Peyer's patch (tissue), 4 donors: ENCODE measurements around the gene LOXL3. TPM values are rescaled to one million over a fixed set of nuclear protein-coding genes. Genes with fewer than 3 reads are reported as not detected.
A peak's percentile ranks its signal among the peaks of the same experiment; 100 is the strongest.

Source experiments
- DNase-seq, 3 donors: peaks; one replicate each; pipeline ENCODE4 v3.0.0-alpha.2; 2017 to 2019
- H3K27ac ChIP-seq, 4 donors: fragments of 200-600 bp; sonication (generic); one replicate each; pipeline ENCODE4 v1.5.1; 2016 to 2019
- H3K27me3 ChIP-seq, 2 donors: fragments of 200-600 bp; sonication (generic); one replicate each; pipeline ENCODE4 v1.5.1; 2019
- H3K36me3 ChIP-seq, 3 donors: fragments of 200-600 bp; sonication (generic); one replicate each; pipeline ENCODE4 v1.5.1; 2016 to 2019
- H3K4me1 ChIP-seq, 4 donors: fragments of 200-600 bp; sonication (generic); one replicate each; pipeline ENCODE4 v1.5.1; 2016 to 2019
- H3K4me3 ChIP-seq, 4 donors: fragments of 200-600 bp; sonication (generic); 1 replicate in 3 of 4; 2 replicates in 1 of 4; pipeline ENCODE4 v1.5.1; 2016 to 2019; ENCODE audit warnings: mild to moderate bottlenecking in 1 of 4
- H3K9me3 ChIP-seq, 4 donors: fragments of 200-600 bp; sonication (generic); one replicate each; pipeline ENCODE4 v1.5.1; 2016 to 2019; ENCODE audit warnings: mild to moderate bottlenecking in 1 of 4
- CTCF ChIP-seq, 6 experiments: fragments of 450-650 bp in 4 of 6; fragments of 200-600 bp in 2 of 6; sonication (generic) in 1 of 6; IDR thresholded peaks; one replicate each; pipeline ENCODE4 v1.5.1; 2017 to 2019; ENCODE audit warnings: antibody characterized with exemption in 6 of 6, mild to moderate bottlenecking in 3 of 6, moderate library complexity in 1 of 6
- POLR2A ChIP-seq, 2 donors: fragments of 450-650 bp; IDR thresholded peaks; one replicate each; pipeline ENCODE4 v1.5.1; 2017; ENCODE audit warnings: antibody characterized with exemption in 2 of 2, mild to moderate bottlenecking in 2 of 2, moderate library complexity in 2 of 2
- total RNA-seq, 4 donors: library from RNA; depleted of rRNA; stranded (reverse); fragments of >200 nt; gene quantifications; one replicate each; pipeline ENCODE4 v1.1.0, GENCODE V29; 2016

The LOXL3 gene
- total RNA-seq, 4 donors from 2014 or later: 0.88 to 8.0 (median 4.8) TPM

DNA sequence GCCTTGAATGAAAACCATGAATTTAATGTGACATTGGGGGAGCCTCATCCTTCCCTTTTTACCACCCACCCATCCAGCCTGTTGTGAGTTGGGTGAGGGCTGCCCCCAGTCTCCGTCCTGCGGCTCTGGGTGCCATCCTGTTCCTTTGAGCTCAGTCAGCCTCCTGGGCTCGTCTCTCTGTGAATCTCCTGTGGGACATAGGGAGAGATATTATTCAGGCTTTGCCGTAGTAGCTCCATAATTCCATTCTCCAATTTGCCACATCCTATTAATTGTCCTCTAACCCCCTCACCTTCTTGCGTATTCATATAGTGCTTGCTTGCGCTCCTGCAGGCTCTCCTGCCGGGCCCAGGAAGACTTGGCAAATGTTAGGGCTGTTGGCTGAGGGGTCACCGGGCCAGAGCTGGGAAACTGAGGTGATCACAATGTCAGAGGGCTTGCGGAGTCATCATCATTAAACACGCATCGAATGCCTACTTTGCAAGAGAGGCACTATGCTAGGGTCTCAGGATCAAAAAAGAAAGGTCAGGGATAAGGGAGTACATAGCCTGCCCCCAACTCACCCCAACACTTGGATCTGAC lies 27.0 kb downstream of the LOXL3 start:
- Histone ChIP-seq H3K4me1 (peaks cover 0 to 22% (median 11%) of the 10 kb centered on the region in 4 donors), H3K9me3 (no peaks in the 10 kb centered on the region), H3K36me3 (peaks cover 0 to 19% (median 0%) of the 10 kb centered on the region in 3 donors), H3K4me3 (no peak overlapping the region), H3K27me3 (no peaks in the 10 kb centered on the region), H3K27ac (no peak overlapping the region)
- DNase-seq: no peak
- TF ChIP-seq CTCF (IDR thresholded peaks at IDR 0.05) (no peak), POLR2A (IDR thresholded peaks at IDR 0.05) (no peak)

- Histone ChIP-seq H3K4me3 (peak within 1 kb of the TSS in 3 of 4 donors; percentile 17 to 55 (median 43)), H3K27me3 (no peaks in the 10 kb centered on the region), H3K27ac (peak within 1 kb of the TSS in 3 of 4 donors; percentile 55 to 69 (median 64)), H3K36me3 (peaks cover 0 to 19% (median 0%) of the 10 kb centered on the region in 3 donors), H3K4me1 (peaks cover 0 to 16% (median 9%) of the 10 kb centered on the region in 4 donors), H3K9me3 (no peaks in the 10 kb centered on the region)
- peak in 2 of 3 donors; percentile 35 to 82 for DNase-seq
- TF ChIP-seq POLR2A (IDR thresholded peaks at IDR 0.05) (peak; percentile 68 to 88), CTCF (IDR thresholded peaks at IDR 0.05) (no peak)
Observed at GRCh38 chr2:74525717-74526648, 27.8 kb downstream of the LOXL3 start, which contains the start of gene DQX1. DQX1 (minus strand) TSS chr2:74526231; CDS start chr2:74525729, 502 bp downstream.

GRCh38 chr2:74524955-74525716 lies 28.6 kb downstream of the LOXL3 start:
- Histone ChIP-seq H3K9me3 (no peaks in the 10 kb centered on the region), H3K27me3 (no peaks in the 10 kb centered on the region), H3K36me3 (peaks cover 0 to 23% (median 0%) of the 10 kb centered on the region in 3 donors), H3K27ac (peak overlapping the region in 3 of 4 donors; percentile 55 to 69 (median 64)), H3K4me3 (peak overlapping the region in 3 of 4 donors; percentile 17 to 55 (median 43)), H3K4me1 (peaks cover 0 to 11% (median 8%) of the 10 kb centered on the region in 4 donors)
- DNase-seq: no peak
- no peak for TF ChIP-seq POLR2A (IDR thresholded peaks at IDR 0.05)
- no peak for TF ChIP-seq CTCF (IDR thresholded peaks at IDR 0.05)

- Histone ChIP-seq H3K36me3 (peaks cover 0 to 23% (median 0%) of the 10 kb centered on the region in 3 donors), H3K27me3 (no peaks in the 10 kb centered on the region), H3K27ac (no peak overlapping the region), H3K9me3 (no peaks in the 10 kb centered on the region), H3K4me3 (no peak overlapping the region), H3K4me1 (peaks cover 0 to 11% (median 8%) of the 10 kb centered on the region in 4 donors)
- TF ChIP-seq POLR2A (IDR thresholded peaks at IDR 0.05): no peak
- TF ChIP-seq CTCF (IDR thresholded peaks at IDR 0.05): no peak
- no peak for DNase-seq
Observed at GRCh38 chr2:74524005-74524404, 29.7 kb downstream of the LOXL3 start.

DNA sequence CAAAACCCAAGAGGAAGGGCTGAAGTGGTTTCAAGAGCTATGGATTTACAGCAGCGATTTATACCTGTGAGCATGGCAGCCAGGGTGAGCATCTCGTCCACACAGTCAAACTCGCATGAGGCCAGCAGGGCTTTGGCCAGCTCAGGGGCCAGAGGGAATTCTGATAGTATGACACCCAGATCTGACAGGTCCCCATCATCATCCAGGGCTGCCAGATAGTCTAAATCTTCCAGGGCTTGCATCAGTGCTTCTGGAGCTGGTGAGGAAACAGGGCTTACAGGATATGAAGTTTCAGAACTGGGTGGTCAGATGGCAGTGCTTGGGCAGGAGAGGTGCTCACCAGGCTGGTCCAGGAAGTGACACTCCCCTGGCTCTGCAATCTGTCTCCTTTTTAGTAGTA lies 31.2 kb downstream of the LOXL3 start:
- H3K27ac ChIP-seq: no peak overlapping the region
- H3K4me1 ChIP-seq: no peaks in the 10 kb centered on the region
- peaks cover 0 to 17% (median 0%) of the 10 kb centered on the region in 3 donors for H3K36me3 ChIP-seq
- no peaks in the 10 kb centered on the region for H3K27me3 ChIP-seq
- no peak for DNase-seq
- no peaks in the 10 kb centered on the region for H3K9me3 ChIP-seq
- no peak overlapping the region for H3K4me3 ChIP-seq
- TF ChIP-seq POLR2A (IDR thresholded peaks at IDR 0.05): no peak
- no peak for TF ChIP-seq CTCF (IDR thresholded peaks at IDR 0.05)
